Aorta (tissue), 5 donors: Measurements from ENCODE around the gene IFNA4. TPM values are rescaled to one million over a fixed set of nuclear protein-coding genes. Genes with fewer than 3 reads are reported as not detected.

Experiments
- ATAC-seq: fragments of 200-7000 bp; cut with Tn5 transposase; one replicate; pipeline ENCODE4 v1.9.1; 2022; ENCODE audit warnings: moderate library complexity; ENCODE audit not compliant: low FRiP score
- DNase-seq, 2 donors: peaks; one replicate each; pipeline ENCODE4 v3.0.0-alpha.2; 2020
- H3K27ac ChIP-seq, 2 donors: one replicate each; pipeline ENCODE4 v1.5.1; 2013; ENCODE audit warnings: low read length in 2 of 2, mild to moderate bottlenecking in 2 of 2, moderate library complexity in 2 of 2, control low read depth in 1 of 2, inconsistent platforms in 1 of 2, low read depth in 1 of 2
- H3K27me3 ChIP-seq, 2 donors: one replicate each; pipeline ENCODE4 v1.6.1; 2013; ENCODE audit warnings: control low read depth in 1 of 2, low read length in 1 of 2, mild to moderate bottlenecking in 1 of 2, moderate library complexity in 1 of 2; ENCODE audit not compliant: insufficient read depth in 2 of 2, control insufficient read depth in 1 of 2
- H3K36me3 ChIP-seq, 2 donors: one replicate each; pipeline ENCODE4 v1.6.1; 2013; ENCODE audit warnings: control low read depth in 1 of 2, low read length in 1 of 2, mild to moderate bottlenecking in 1 of 2; ENCODE audit not compliant: insufficient read depth in 2 of 2, control insufficient read depth in 1 of 2
- H3K4me1 ChIP-seq, 2 donors: one replicate each; pipeline ENCODE4 v1.6.1; 2013; ENCODE audit warnings: low read length in 2 of 2, control low read depth in 1 of 2, mild to moderate bottlenecking in 1 of 2, moderate library complexity in 1 of 2; ENCODE audit not compliant: insufficient read depth in 2 of 2, control insufficient read depth in 1 of 2
- H3K4me3 ChIP-seq, 2 donors: one replicate each; pipeline ENCODE4 v1.5.1; 2013; ENCODE audit warnings: low read length in 2 of 2, control low read depth in 1 of 2, mild to moderate bottlenecking in 1 of 2
- H3K9me3 ChIP-seq: one replicate; pipeline ENCODE4 v1.6.1; 2013; ENCODE audit warnings: mild to moderate bottlenecking, low read length; ENCODE audit not compliant: control insufficient read depth
- WGBS, 2 donors: extraction: QIAGEN DNeasy Blood & Tissue Kit; methylation state at CpG; one replicate each; pipeline ENCODE4 v1.1.7; 2013; 5-methylcytosine and 5-hydroxymethylcytosine counted together
- intact Hi-C, 2 donors: fragments of 100-400 bp; cut with DNase I; formaldehyde crosslinking; loops; one replicate each; pipeline versions ENCODE4 v1.14.2 to v1.15.0; 2022
- polyA plus RNA-seq, 2 donors: library from polyadenylated mRNA; stranded (reverse); fragments of 200-250 nt; gene quantifications; one replicate each; pipeline ENCODE4 v1.2.3, GENCODE V29; 2013
- total RNA-seq, 2 donors: library from RNA; stranded (reverse); fragmentation: NEBNext Ultra II Directional; extraction: Animal tissue kit (Norgen Biotek cat#: 25700); gene quantifications; one replicate each; pipeline ENCODE4 v1.2.1, GENCODE V29; 2021
- donor health status: healthy with polysubstance abuse.
- donor health status: Bipolar disorder and iron deficiency.
- donor health status: DM: no; HTN: no; CAD: no.
- donor health status: DM: no; HTN: no; CAD: no.
- donor health status: DM: yes; HTN: yes; CAD: no.

Gene IFNA4
- total and polyA plus RNA-seq, 4 donors: not detected

DNA sequence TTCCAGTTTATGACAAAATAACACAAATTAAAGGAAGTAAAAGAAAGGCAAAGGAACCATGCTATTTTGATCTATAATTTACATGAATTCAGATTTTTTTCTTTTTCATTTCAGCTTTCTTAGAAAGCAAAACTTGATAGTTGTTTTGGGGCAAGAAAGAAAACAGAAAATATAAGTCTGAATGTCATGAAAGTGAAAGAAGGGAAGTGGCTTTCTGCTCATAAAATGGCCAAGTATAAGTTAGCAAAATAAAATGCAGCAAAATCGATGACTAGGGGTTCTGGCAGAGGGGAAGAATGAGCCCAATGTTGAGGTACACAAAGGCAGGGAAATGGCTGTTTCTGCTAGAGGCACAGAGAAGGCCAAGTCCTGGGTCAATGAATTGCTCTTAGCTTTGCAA lies 42.8 kb downstream of the IFNA4 start:
- 67 to 76% methylated on average over 1 of the region's 1 CpG for WGBS, 2 donors
- no peak for ATAC-seq
- no peaks in the 10 kb centered on the region for H3K36me3 ChIP-seq
- H3K4me3 ChIP-seq: no peak overlapping the region
- no peak overlapping the region for H3K27ac ChIP-seq
- DNase-seq: no peak
- H3K9me3 ChIP-seq: no peaks in the 10 kb centered on the region
- intact Hi-C loops: no loop called here
- no peaks in the 10 kb centered on the region for H3K27me3 ChIP-seq
- no peaks in the 10 kb centered on the region for H3K4me1 ChIP-seq

DNA sequence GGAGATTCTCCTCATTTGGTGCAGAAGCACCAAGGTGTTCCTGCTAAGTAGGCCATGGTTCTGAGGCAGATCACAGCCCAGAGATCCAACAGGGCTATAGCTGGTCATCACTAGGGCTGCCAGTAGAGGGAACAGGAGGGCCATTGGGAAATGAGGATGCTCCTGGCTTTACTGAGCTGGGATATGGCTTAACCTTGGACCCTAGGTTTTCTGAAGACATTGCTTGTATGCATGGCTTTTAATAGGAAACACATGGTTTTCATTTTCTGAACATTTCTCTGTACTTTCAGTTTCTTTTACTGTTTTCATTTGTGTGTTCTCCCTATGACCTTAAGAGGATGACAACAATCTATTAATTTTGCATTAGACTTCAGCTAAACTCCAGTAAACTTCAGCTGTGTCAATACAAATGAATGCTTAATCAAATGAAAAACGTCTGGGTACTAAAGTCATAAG lies 45.9 kb downstream of the IFNA4 start, which contains the start of gene IFNW1:
Gene IFNW1, minus strand, starts transcription at position 406 of the 456 bp plus-strand sequence. Its CDS starts 262 bp downstream, at position 144.
- Histone ChIP-seq H3K27ac (no peak within 1 kb of the TSS), H3K4me1 (no peaks in the 10 kb centered on the region), H3K27me3 (no peaks in the 10 kb centered on the region), H3K4me3 (no peak within 1 kb of the TSS), H3K9me3 (no peaks in the 10 kb centered on the region), H3K36me3 (no peaks in the 10 kb centered on the region)
- WGBS, 2 donors: 13 to 25% methylated on average over 1 of the region's 1 CpG
- DNase-seq: no peak
- intact Hi-C loops: no loop called here
- ATAC-seq: no peak

DNA sequence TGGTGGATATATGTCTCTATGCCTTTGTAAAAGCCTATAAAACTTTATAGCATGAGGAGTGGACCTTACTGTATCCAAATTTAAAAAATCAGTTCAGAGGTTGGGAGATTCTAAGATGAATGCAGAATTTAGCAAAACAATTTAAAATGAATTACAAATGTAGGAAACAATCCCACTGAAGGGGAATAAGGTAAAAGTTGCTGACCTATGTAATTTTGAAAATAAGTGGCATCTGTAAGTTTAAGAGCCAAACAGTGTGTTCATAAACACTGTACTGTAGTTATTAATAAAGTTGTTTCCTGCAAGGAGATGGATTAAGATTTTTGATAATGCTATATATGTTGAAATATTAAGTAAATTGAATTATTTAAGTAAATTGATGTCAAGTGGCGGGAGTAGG lies 50.4 kb downstream of the IFNA4 start:
- ATAC-seq (no peak), DNase-seq (no peak)
- WGBS, 2 donors: 90 to 91% methylated on average over 1 of the region's 1 CpG
- intact Hi-C loops: no loop called here
- no peak overlapping the region for H3K4me3 ChIP-seq
- H3K36me3 ChIP-seq: no peaks in the 10 kb centered on the region
- H3K27me3 ChIP-seq: no peaks in the 10 kb centered on the region
- no peaks in the 10 kb centered on the region for H3K4me1 ChIP-seq
- no peaks in the 10 kb centered on the region for H3K9me3 ChIP-seq
- no peak overlapping the region for H3K27ac ChIP-seq

Other genes starting within 250 kb of the IFNA4 start
- gene HACD4, start 155.9 kb downstream of the IFNA4 start, total RNA-seq: 1 to 10 TPM; 3.2 to 6.8 TPM
- 1 to 10 TPM; 1.3 to 5.4 TPM for gene HACD4, start 155.9 kb downstream of the IFNA4 start, polyA plus RNA-seq
- not detected for gene IFNB1, start 109.6 kb downstream of the IFNA4 start, total RNA-seq
- gene IFNB1, start 109.6 kb downstream of the IFNA4 start, polyA plus RNA-seq: not detected
- gene IFNW1, start 45.8 kb downstream of the IFNA4 start, total RNA-seq: not detected
- gene IFNW1, start 45.8 kb downstream of the IFNA4 start, polyA plus RNA-seq: not detected
- not detected for gene IFNA21, start 20.9 kb downstream of the IFNA4 start, total RNA-seq
- not detected for gene IFNA21, start 20.9 kb downstream of the IFNA4 start, polyA plus RNA-seq
- gene IFNA7, start 14.6 kb upstream of the IFNA4 start, total RNA-seq: not detected
- gene IFNA7, start 14.6 kb upstream of the IFNA4 start, polyA plus RNA-seq: not detected
- not detected for gene IFNA10, start 19.6 kb upstream of the IFNA4 start, total RNA-seq
- not detected for gene IFNA10, start 19.6 kb upstream of the IFNA4 start, polyA plus RNA-seq
- not detected for gene IFNA16, start 29.7 kb upstream of the IFNA4 start, total RNA-seq
- not detected for gene IFNA16, start 29.7 kb upstream of the IFNA4 start, polyA plus RNA-seq
- not detected for gene IFNA17, start 40.6 kb upstream of the IFNA4 start, total RNA-seq
- not detected for gene IFNA17, start 40.6 kb upstream of the IFNA4 start, polyA plus RNA-seq
- not detected for gene IFNA14, start 52.4 kb upstream of the IFNA4 start, total RNA-seq
- not detected for gene IFNA14, start 52.4 kb upstream of the IFNA4 start, polyA plus RNA-seq
- under 1 TPM; 0.39 to 0.84 TPM for gene IFNA5, start 117.7 kb upstream of the IFNA4 start, total RNA-seq
- under 1 TPM in 1 of 2 donors, not detected in 1; 0.20 TPM for gene IFNA5, start 117.7 kb upstream of the IFNA4 start, polyA plus RNA-seq
- 10 to 100 TPM; 23.3 to 24.1 TPM for gene KLHL9, start 147.8 kb upstream of the IFNA4 start, total RNA-seq
- 1 to 10 TPM; 7.3 to 9.6 TPM for gene KLHL9, start 147.8 kb upstream of the IFNA4 start, polyA plus RNA-seq
- gene IFNA6, start 163.3 kb upstream of the IFNA4 start, total RNA-seq: not detected
- gene IFNA6, start 163.3 kb upstream of the IFNA4 start, polyA plus RNA-seq: not detected
- gene IFNA13, start 180.5 kb upstream of the IFNA4 start, total RNA-seq: not detected
- not detected for gene IFNA13, start 180.5 kb upstream of the IFNA4 start, polyA plus RNA-seq
- gene IFNA2, start 197.8 kb upstream of the IFNA4 start, total RNA-seq: not detected
- gene IFNA2, start 197.8 kb upstream of the IFNA4 start, polyA plus RNA-seq: not detected
- gene IFNA8, start 221.5 kb upstream of the IFNA4 start, total RNA-seq: not detected
- gene IFNA8, start 221.5 kb upstream of the IFNA4 start, polyA plus RNA-seq: not detected